NCI-H2081 (cell line): Measurements from ENCODE around the gene ADAMTS2.

ENCODE experiments used
- DNase-seq, 2 experiments: peaks; one replicate each; lab custom pipeline; 2025; lab: John Stamatoyannopoulos, UW

The ADAMTS2 gene

GRCh38 chr5:179194941-179195381 lies 150.3 kb downstream of the ADAMTS2 start:
- no peak for DNase-seq

- DNase-seq: no peak
Measured at GRCh38 chr5:179194201-179194910, 150.9 kb downstream of the ADAMTS2 start.

- DNase-seq: no peak
Measured at GRCh38 chr5:179193746-179194145, 151.5 kb downstream of the ADAMTS2 start.

GRCh38 chr5:179192891-179193470 lies 152.3 kb downstream of the ADAMTS2 start:
- DNase-seq: no peak

- no peak for DNase-seq
Measured at GRCh38 chr5:179192185-179192890, 152.9 kb downstream of the ADAMTS2 start.

GRCh38 chr5:179191506-179192184 lies 153.6 kb downstream of the ADAMTS2 start:
- DNase-seq: no peak

- no peak for DNase-seq
Measured at GRCh38 chr5:179190851-179191505, 154.3 kb downstream of the ADAMTS2 start.

- DNase-seq: no peak
Measured at GRCh38 chr5:179188636-179189035, 156.6 kb downstream of the ADAMTS2 start.

- no peak for DNase-seq
Measured at GRCh38 chr5:179187681-179188575, 157.3 kb downstream of the ADAMTS2 start.

GRCh38 chr5:179187229-179187678 lies 158.0 kb downstream of the ADAMTS2 start:
- no peak for DNase-seq

GRCh38 chr5:179186801-179187200 lies 158.5 kb downstream of the ADAMTS2 start:
- DNase-seq: no peak

- DNase-seq: no peak
Measured at GRCh38 chr5:179185941-179186411, 159.3 kb downstream of the ADAMTS2 start.

GRCh38 chr5:179185256-179185940 lies 159.9 kb downstream of the ADAMTS2 start:
- DNase-seq: no peak

GRCh38 chr5:179184521-179185050 lies 160.7 kb downstream of the ADAMTS2 start:
- no peak for DNase-seq

- DNase-seq: no peak
Measured at GRCh38 chr5:179183481-179183880, 161.8 kb downstream of the ADAMTS2 start.

GRCh38 chr5:179182601-179183000 lies 162.7 kb downstream of the ADAMTS2 start:
- DNase-seq: no peak

GRCh38 chr5:179181988-179182387 lies 163.3 kb downstream of the ADAMTS2 start:
- no peak for DNase-seq

GRCh38 chr5:179180921-179181645 lies 164.2 kb downstream of the ADAMTS2 start:
- DNase-seq: no peak

GRCh38 chr5:179180061-179180610 lies 165.1 kb downstream of the ADAMTS2 start:
- no peak for DNase-seq
